SH-SY5Y (cell line): ENCODE results near the gene VIPR2.

Experiments
- GATA2 ChIP-seq: IDR thresholded peaks from 2 replicates; pipeline ENCODE4 v1.6.1; 2011; ENCODE audit warnings: mild to moderate bottlenecking, low read depth, low read length
- GATA3 ChIP-seq: IDR thresholded peaks from 2 replicates; pipeline ENCODE4 v1.6.1; 2011; ENCODE audit warnings: low read depth, mild to moderate bottlenecking, low read length, moderate library complexity

The VIPR2 gene

DNA sequence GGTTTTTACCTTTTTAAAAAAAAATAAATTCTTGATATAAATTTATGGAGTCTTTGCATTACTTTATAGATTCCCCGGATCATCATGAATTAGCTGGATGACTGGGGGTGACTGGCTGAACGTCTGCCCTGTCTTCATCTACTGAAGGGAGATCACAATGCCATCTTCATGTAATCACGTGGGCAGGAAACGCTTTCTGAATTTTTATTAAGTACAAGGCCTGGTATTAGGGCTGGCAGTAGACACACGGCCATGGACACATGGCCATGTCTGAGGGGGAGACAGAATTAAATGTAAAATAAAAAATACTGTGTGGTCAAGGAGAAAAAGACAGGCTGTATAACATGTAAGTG lies 111.2 kb downstream of the VIPR2 start:
- TF ChIP-seq GATA2 (no peak), GATA3 (no peak)

DNA sequence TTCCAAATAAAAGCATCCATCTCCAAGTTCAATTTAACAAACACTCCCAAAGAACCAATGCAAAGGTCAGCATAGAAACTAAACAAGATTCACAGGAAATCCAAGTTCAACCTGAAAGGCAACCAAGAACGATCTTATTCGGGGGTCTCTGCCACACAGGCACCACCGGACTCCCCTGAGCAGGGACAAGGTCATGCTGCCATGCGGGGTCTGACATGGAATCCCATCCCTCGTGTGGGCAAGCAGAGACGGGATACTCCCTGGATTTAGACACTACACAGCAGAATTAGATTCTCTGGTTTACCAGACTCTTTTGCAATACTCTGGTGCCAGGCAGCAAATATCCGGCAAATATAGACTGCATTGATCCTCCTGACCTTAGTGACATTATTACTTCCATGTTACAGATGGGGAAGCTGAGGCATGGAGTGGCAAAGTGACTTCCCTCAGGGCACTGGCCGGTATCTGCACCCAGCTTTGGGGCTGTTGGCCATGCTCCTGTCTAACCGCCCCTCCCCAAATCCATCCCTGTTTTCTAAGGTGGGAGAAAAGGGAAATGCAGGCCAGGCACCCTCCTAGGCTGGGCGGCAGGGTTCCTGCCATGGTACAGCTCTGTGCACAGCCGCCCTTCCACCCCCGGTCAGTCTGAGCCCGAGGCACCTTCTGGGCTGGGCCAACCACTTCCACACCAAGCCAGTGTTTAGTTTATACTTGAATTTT lies 111.8 kb downstream of the VIPR2 start:
- TF ChIP-seq GATA2, result no peak
- TF ChIP-seq GATA3, result no peak

DNA sequence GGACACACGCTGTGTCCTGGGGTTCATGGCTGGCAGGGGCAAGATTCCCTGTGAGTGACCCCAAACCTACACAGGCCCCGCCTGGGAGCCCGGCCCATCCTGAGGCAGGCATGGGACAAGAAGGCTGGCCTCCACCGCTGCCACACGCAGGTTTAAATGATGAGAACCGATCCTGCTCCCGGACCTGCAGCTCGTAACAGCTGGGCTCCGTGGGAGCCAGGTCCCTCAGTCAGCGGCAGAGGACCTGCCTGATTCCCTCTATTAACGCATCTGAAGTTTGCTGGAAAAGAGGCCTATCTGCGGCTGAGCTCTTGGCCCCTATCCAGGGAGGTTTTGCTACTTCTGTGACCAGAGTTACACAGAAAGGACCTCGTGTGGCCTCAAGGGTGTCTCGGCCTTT lies 112.3 kb downstream of the VIPR2 start:
- TF ChIP-seq GATA2 (no peak), GATA3 (no peak)

DNA sequence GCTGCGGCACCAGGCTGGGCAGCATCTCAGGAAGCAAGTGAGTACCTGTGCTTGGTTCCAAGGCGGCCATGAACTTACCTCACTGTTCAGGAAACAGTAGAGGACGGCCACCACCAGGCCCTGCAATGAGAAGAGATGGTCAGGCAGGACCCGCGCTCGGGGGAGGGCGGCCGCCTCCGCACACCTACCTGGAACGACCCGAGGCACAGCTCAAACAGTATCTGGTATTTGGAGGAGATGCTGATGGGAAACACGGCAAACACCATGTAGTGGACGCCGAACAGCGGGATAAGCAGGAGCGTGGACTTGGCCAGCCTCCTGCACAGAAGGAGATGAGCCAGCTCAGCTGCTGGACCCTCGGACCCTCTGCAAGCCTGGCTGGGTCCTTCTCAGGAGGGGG lies 112.9 kb downstream of the VIPR2 start:
- TF ChIP-seq GATA3 (no peak), GATA2 (no peak)

DNA sequence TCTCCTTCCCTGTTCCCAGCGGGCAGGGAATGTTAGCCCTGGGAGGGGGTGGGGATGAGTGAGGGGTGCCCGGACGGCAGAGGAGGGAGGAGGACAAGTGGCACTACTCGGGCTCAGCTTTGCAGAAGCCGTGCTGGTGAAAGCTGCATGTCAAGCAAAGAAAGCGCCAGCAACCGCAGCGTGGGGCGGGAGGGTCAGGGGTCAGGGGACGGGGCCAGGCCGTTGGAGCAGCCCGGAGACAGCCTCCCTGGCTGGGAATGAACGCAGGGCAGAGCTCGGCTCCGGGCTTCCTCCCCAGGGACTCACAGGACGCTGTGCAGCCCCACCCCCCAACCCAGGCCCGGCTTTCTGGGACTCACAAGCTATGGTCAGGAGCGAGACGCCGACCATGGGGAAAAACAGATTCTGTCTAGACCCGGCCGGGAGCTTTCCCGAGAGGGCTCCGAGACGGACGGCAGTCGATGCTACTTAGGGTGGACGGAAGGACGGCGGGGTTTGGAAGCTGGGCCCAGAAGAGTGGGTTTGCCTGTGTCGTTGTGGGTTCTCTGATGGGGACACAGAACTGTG lies 113.4 kb downstream of the VIPR2 start:
- no peak for TF ChIP-seq GATA2
- no peak for TF ChIP-seq GATA3

DNA sequence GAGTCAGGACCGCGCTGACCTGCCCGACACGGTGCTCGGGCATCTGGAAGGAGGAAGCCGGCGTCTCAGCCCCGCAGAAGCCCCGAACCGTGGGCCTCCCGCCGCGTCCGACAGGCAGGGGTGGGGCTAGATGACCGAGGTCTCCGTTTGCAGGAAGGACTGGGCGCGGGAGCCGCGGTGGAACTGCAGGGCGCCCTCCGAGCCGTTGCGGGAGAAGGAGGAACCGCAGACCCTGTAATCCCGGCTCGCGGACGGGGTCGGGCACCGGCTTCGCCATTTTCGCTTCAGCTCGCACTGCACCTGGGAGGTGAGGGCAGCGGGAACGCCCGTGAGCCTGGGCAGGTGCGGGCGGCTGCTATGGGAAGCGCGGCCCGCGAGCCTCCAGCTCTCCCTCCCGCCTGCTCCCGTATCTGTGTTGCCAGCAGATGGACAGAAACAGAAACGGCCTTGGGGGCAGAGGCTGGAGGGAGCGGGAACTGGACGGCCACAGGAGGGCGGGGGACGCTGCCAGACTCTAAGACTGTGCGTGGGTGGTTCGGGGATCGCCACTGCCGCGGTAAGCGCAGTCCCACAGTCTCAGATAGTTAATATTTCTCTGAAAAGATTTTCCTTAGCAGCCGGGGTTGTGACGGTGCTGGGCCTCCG lies 114.1 kb downstream of the VIPR2 start:
- TF ChIP-seq GATA2 (no peak), GATA3 (no peak)

DNA sequence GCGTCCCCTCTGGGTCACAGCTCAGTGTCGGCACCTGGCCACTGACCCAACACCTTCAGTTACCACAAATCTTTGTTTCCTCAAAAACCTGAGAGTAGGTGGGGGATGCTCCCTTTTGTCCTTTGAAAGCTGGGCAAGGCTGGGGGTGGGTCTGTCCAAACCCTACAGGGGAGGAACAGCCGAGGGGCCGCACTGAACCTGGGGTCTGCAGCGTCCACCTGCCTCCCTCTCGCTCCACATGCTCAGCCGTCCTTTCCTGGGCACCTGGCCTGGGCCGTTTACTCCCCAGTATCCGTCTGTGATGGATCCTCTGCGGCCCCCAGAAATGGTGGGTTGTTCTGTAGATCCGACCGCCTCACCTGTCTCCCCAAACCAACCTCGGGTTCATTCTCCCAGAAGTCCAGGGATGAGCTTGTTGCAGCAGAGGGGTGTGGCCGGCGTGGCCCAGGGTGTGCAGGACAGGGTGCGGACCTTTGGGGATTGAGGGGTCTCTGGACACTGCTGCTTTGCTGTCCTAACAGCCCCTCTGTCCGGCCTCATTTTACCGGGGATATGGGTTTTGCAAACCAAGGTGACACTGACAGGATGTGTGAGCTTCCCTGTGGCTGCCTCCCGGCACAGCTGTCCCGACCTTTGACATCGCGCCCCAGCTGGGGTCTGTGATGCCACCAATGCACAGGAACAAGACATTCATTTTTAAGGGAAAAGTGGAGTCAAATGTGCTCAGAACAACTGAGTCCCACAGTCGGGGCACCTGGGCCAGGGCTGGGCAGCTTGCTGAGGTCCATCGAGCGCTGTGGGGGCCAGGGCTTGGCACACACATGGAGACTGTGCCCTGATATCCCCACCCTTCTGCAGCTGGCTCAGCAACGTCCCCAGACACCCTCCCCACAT lies 115.9 kb downstream of the VIPR2 start:
- TF ChIP-seq GATA2 (no peak), GATA3 (no peak)

DNA sequence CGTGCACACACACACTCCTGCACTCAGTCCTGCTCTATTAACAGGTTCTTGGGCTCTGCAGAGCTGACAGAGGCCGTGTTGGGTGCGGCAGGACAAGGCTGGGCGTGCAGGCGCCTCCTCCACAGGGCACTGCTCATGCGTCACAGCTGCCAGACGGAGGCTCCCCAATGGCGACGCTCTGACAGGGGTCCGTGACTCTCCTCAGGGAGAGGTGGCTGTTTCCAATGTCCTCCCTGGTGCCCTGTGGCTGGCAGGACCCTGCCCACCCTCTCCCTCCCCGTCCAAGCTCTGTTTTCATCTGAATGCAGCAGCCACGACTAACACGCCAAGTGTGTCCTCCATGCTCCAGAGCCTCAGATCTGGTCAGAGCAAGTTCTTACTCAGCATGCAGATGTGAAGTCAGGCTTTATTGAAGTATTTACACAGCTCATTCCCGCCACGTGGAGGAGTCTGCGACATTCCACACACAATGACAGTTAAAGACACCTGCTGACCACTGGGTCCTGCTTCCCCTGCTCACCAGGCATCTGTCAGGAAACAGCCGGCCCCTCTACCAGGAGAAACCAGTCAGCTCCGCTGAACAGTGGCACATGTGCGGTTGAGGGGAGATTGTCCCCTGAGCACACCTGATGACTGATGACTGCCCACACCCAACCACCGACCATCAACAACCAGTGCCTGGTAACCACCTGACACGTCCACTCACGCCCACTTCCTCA lies 116.7 kb downstream of the VIPR2 start:
- TF ChIP-seq GATA3 (no peak), GATA2 (no peak)

DNA sequence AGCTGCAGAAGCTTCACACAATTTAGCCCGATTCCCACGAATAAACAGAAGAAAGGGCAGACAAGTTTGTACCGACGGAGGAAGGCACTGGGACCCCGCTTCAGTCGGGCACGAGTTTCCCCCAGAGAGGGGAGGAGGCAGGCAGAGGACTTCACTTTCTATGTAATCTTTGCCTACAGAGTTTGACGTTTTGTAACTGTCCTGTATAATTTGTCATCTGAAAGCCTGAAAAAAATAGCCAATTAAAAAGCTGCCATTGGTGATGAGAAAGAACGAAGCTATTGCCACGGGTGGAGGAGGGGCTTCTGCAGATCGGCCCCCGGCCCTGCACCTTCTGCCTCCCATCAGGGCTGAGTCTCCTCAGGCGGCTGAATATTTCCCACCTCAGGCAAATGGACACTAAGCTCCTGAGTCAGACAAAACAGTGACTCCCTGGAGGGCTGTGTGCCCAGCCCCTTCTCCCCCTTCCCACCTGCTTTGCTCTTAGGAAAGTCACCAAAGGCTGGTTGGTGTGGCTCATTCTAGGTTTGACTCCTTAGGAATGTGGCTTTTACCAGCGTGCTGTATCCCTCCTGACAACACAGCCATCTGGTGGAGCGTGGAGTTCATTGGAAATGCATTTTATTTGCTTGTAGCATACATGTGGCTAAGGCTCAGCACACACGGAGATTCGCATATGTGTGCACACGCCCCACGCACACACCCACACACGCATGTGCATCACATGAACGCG lies 117.4 kb downstream of the VIPR2 start:
- TF ChIP-seq GATA3 (no peak), GATA2 (no peak)

DNA sequence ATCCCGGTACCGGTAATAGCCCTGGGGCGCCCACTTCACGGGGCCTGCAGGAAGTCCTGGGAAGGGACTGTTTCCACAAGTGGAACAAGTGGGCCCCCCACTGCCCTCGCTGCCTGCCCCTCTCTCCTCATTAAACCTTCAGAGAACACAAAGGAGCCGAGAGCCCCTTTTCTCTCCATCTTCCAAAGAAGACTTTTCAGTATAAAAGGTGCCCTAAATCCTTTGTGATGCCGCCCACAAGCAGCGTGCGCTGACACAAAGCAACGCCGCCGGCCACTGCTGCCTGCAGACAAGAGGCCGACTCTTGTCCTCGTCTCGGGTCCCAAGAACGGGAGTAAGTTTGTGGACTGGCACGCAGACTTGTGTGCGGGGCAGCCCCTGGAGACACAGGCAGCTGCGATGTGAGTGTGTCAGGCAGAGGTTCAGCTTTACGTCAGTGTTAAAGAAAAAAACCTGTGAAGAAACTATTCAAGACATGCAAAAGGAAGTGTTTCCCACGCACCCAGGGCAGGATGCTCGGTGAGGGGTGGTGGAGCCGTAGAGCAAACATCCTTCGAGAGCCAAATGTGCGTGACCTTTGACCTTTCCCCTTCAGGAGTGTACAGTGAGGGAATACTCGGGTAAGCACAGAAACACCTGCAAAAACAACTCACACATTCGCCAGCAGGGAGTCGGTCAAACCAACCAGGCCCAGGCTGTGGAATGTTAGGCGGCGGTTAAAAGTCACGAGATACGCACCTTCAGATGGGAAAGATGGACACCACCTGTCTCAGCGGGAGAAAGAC lies 118.2 kb downstream of the VIPR2 start:
- TF ChIP-seq GATA3, result no peak
- no peak for TF ChIP-seq GATA2

DNA sequence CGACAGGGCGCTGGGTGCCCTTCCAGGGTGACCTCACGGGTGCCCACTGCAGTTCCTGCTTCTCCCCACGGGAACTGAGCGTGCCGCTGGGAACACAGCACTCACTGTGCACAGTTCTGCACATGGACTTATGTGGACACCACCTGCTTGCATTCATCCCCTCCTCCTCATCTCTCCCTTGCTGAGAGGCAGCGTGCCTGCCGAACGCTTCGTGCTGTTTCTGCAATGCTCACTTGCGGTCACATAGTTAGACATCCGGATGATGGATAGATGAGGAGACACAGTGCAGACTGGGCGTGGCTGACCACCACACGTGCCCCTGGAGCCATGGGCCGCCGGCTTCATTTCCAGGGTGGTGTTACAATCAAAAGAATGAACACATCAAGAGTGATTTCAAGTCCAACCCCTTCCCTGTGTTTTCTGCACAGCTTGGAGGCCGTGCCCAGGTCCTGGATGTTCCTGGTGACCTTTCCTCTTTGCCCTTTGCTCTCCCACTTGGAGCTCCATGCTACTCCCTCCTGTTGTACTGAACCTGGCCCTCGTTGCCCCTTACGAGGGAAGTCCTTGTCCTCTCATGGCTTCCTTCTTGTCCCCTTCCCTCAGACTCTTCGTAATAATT lies 119.4 kb downstream of the VIPR2 start:
- no peak for TF ChIP-seq GATA2
- TF ChIP-seq GATA3, result no peak

DNA sequence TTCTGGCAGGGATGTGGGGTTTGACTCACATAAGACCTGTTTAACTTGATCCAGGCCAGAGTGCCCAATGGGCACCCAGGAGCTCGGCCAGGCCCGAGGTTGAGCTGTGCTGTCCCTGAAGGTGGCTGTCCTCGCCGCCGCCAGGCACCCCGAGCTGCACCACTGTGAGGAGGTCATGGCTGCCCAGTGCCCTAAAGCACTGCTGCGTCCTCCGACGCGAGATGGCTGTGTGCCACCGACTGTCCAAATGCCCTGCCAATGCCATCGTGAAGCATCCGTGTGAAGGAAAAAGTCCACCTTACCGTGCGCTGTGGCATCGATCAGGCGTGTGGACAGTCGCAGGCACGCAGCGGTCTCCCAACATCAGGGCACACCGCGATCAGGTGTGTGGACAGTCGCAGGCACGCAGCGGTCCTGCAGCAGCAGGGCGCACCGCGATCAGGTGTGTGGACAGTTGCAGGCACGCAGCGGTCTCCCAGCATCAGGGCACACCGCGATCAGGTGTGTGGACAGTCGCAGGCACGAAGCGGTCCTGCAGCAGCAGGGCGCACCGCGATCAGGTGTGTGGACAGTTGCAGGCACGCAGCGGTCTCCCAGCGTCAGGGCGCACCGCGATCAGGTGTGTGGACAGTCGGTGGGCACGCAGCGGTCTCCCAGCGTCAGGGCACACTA lies 120.3 kb downstream of the VIPR2 start:
- no peak for TF ChIP-seq GATA2
- TF ChIP-seq GATA3, result no peak
